Stimulated activated CD4-positive, alpha-beta T cell treated with anti-CD3 and anti-CD28 coated beads, Interleukin-4, amount 100 ng/mL, for 4 hours (primary cell): ENCODE results near the gene ERAL1.
"Not testable (repeated sequence)": the region's sequence is repeated elsewhere in the genome, so short reads cannot be mapped to it uniquely, and the experiment has no call there.

Experiments used
- DNase-seq, 2 experiments: peaks; one replicate each; pipeline ENCODE4 v3.0.0-alpha.2; 2020

The ERAL1 gene

GRCh38 chr17:28901866-28902818 lies 47.3 kb downstream of the ERAL1 start:
- peak; percentile 38 to 56 for DNase-seq

DNA sequence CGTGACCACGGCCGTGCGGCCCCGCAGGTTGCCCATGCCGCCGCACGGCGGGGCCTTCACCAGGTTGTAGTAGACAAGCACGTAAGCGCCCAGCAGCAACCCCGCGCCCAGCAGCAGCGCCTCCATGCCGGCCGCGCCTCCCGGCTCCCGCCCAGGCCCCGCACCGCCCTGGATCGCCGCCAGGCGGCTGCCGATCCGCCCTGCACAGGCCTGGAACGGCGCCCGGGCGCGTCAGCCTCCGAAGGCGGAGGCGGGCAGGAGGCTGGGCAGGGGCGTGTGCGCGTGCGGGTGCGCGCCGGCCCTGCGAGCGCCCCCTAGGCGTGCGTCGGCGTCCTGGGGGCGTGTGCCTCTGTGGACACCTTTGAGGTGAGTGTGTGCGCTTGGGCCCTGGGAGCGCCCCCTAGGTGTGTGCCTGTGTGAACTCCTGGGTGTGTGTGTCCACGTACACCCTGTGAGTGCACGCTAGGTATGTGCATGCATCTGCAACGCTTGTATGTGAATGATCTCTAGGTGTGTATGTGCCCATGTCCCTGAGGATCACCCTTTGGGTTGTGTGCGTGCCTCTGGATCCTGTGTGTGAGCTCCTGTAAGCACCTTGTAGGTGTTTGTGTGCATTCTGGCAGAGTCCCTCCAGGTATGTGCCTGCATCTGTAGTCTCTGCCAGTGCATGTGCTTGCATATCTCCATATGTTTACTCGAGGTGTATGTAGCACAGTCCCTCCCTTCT lies 48.2 kb downstream of the ERAL1 start, which contains the start of gene DHRS13:
Gene DHRS13, minus strand, starts transcription at position 261 of the 727 bp plus-strand sequence. Its CDS starts 135 bp downstream, at position 126.
- peak; percentile 92 to 95 for DNase-seq

- not testable (repeated sequence) for DNase-seq
Observed at GRCh38 chr17:28903546-28903841, 48.7 kb downstream of the ERAL1 start.

DNA sequence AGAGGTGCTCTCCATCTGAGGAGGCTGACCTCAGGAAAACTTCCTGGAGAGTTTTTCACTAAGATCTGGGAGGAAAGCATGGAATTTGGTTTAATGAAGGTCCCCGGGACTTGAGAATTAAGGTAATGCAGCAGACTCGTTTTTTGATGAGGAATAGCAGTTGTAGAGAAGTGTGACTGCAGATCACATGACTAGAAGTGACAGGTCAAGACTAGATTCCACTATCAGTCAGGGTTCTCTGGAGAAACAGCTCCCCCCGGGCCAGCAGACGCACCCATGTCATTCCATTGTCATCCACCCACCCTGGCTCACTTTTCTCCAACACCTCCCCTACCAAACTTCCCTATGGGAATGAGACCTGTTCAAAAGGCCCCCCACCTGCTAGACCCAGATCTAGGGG lies 50.0 kb downstream of the ERAL1 start:
- no peak for DNase-seq

DNA sequence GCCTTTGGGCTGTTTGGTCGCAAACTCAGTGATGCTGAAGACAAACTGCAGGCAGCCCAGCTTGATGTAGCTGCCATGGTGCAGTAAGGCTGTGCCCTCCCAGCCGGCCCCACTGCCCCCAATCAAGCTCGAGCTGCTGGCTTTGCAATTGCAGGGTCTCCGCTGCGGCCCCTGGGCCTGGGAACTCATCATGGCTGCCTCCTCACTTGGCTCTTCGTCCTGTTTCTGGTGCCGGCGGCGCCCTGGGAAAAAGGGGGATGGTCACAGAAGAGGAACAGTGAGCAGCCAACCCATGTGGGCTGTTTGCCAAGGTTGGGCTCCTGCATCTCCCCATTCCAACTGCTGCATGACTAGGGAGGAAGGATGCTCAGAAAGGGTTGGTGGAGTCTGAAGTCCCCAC lies 51.5 kb downstream of the ERAL1 start:
- DNase-seq, result no peak

GRCh38 chr17:28906706-28907438 lies 52.1 kb downstream of the ERAL1 start:
- no peak for DNase-seq

GRCh38 chr17:28907709-28908475 lies 53.1 kb downstream of the ERAL1 start:
- DNase-seq, result no peak

- DNase-seq, result no peak
Observed at GRCh38 chr17:28908640-28909167, 53.9 kb downstream of the ERAL1 start.

DNA sequence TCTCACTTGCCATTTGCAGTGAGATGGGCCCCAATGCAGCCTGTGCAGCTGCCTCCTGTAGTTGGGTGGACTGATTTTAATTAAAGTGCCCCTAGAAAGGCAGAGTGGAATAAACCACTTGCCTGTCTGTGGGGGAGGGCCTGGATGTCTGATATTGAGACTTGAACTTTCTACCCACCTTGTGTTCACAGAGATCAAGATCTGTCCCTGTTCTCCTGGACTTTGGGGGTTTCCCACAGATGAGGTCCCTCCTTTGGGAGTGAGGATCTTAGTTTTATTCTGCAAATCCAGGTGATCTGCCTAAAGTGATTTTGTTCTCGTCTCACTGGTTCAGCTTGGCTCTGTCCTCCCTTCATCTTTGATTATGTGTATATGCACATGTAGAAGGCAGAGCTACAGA lies 55.7 kb downstream of the ERAL1 start:
- no peak for DNase-seq
